ENCODE data around the gene DEFB110.

DNA sequence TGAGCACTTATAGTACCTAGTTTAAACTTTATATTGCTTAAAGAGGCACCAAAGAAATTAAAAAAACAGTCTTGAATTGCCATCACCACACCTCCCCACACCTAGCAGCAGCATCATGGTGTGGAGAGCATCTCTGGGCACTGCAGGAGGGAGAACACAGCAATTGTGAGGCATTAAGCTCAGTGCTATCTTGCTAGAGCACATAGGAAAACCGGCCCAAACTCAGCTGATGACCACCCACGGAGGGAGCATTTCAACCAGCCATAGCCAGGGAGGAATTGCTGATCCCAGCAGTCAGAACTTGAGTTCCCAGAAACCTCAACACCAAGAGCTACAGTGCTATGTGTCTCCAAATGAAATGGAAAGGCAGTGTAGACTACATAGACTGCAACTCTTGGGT, 32.9 kb downstream of the DEFB110 start:
- TF ChIP-seq ZNF878 (CRISPR knock-in tag; IDR thresholded peaks at IDR 0.05) = no peak
- TF ChIP-seq, protein P1, sequence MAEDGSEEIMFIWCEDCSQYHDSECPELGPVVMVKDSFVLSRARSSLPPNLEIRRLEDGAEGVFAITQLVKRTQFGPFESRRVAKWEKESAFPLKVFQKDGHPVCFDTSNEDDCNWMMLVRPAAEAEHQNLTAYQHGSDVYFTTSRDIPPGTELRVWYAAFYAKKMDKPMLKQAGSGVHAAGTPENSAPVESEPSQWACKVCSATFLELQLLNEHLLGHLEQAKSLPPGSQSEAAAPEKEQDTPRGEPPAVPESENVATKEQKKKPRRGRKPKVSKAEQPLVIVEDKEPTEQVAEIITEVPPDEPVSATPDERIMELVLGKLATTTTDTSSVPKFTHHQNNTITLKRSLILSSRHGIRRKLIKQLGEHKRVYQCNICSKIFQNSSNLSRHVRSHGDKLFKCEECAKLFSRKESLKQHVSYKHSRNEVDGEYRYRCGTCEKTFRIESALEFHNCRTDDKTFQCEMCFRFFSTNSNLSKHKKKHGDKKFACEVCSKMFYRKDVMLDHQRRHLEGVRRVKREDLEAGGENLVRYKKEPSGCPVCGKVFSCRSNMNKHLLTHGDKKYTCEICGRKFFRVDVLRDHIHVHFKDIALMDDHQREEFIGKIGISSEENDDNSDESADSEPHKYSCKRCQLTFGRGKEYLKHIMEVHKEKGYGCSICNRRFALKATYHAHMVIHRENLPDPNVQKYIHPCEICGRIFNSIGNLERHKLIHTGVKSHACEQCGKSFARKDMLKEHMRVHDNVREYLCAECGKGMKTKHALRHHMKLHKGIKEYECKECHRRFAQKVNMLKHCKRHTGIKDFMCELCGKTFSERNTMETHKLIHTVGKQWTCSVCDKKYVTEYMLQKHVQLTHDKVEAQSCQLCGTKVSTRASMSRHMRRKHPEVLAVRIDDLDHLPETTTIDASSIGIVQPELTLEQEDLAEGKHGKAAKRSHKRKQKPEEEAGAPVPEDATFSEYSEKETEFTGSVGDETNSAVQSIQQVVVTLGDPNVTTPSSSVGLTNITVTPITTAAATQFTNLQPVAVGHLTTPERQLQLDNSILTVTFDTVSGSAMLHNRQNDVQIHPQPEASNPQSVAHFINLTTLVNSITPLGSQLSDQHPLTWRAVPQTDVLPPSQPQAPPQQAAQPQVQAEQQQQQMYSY (CRISPR knock-in tag; IDR thresholded peaks at IDR 0.05) = no peak
- no peak for TF ChIP-seq CTCF (CRISPR knock-in tag; IDR thresholded peaks at IDR 0.05)
- no peak for TF ChIP-seq SMARCE1 (IDR thresholded peaks at IDR 0.05; ENCODE audit: borderline replicate concordance)
- no peak for TF ChIP-seq STAT5B (CRISPR knock-in tag; IDR thresholded peaks at IDR 0.05)
- TF ChIP-seq ZMYM3 (CRISPR knock-in tag; IDR thresholded peaks at IDR 0.05) = no peak
- no peak for TF ChIP-seq ZFX (CRISPR knock-in tag; IDR thresholded peaks at IDR 0.05; ENCODE audit: low read depth)
